GM12878 (cell line): ENCODE measurements around the gene CTSA.
A peak's percentile ranks its signal among the peaks of the same experiment; 100 is the strongest.

Experiments used
- BCLAF1 ChIP-seq: fragments of 450-650 bp; IDR thresholded peaks from 2 replicates; pipeline ENCODE4 v1.6.1; 2017; ENCODE audit warnings: antibody characterized with exemption, mild to moderate bottlenecking, moderate library complexity
- CHD1 ChIP-seq: IDR thresholded peaks from 2 replicates; pipeline ENCODE4 v1.6.1; 2012; ENCODE audit warnings: low read depth, low read length, improper control_type of control experiment
- CREB1 ChIP-seq: IDR thresholded peaks from 2 replicates; pipeline ENCODE4 v1.6.1; 2012; ENCODE audit warnings: low read depth, mild to moderate bottlenecking, inconsistent platforms
- CTCF ChIP-seq, 3 experiments: IDR thresholded peaks in 2 of 3; conservative IDR thresholded peaks in 1 of 3; 2 replicates each; pipeline ENCODE4 v1.5.1; 2011; ENCODE audit warnings: low read depth in 3 of 3, low read length in 3 of 3, mild to moderate bottlenecking in 3 of 3, control low read depth in 2 of 3, moderate library complexity in 2 of 3, inconsistent platforms in 1 of 3, mixed read lengths in 1 of 3; ENCODE audit not compliant: control insufficient read depth in 2 of 3, insufficient read depth in 1 of 3; ENCODE audit errors: extremely low read depth in 1 of 3
- EZH2 ChIP-seq: IDR thresholded peaks from 2 replicates; pipeline ENCODE4 v1.6.1; 2012; ENCODE audit warnings: low read depth, mild to moderate bottlenecking, control low read depth, inconsistent platforms, low read length, borderline replicate concordance; ENCODE audit not compliant: control insufficient read depth
- JUND ChIP-seq: IDR thresholded peaks from 2 replicates; pipeline ENCODE4 v1.6.1; 2012; ENCODE audit warnings: low read depth, mild to moderate bottlenecking, low read length, improper control_type of control experiment, moderate library complexity
- MTA3 ChIP-seq: IDR thresholded peaks from 2 replicates; pipeline ENCODE4 v1.6.1; 2012; ENCODE audit warnings: low read length, inconsistent platforms, borderline replicate concordance
- NFXL1 ChIP-seq: fragments of 450-650 bp; IDR thresholded peaks from 2 replicates; pipeline ENCODE4 v1.6.1; 2017; ENCODE audit warnings: antibody characterized with exemption, mild to moderate bottlenecking, borderline replicate concordance
- NFYA ChIP-seq: IDR thresholded peaks from 2 replicates; pipeline ENCODE4 v1.6.1; 2011; ENCODE audit warnings: low read depth, mild to moderate bottlenecking, low read length, improper control_type of control experiment, borderline replicate concordance
- RAD21 ChIP-seq: IDR thresholded peaks from 2 replicates; pipeline ENCODE4 v1.6.1; 2011; ENCODE audit warnings: mild to moderate bottlenecking, low read depth, low read length, moderate library complexity; ENCODE audit not compliant: insufficient read depth
- RFX5 ChIP-seq: IDR thresholded peaks from 2 replicates; pipeline ENCODE4 v1.6.1; 2011; ENCODE audit warnings: low read depth, low read length, improper control_type of control experiment
- SIN3A ChIP-seq: IDR thresholded peaks from 2 replicates; pipeline ENCODE4 v1.6.1; 2012; ENCODE audit warnings: low read depth, low read length, improper control_type of control experiment
- TARDBP ChIP-seq: IDR thresholded peaks from 2 replicates; pipeline ENCODE4 v1.6.1; 2016; ENCODE audit warnings: borderline replicate concordance
- ZBTB4 ChIP-seq: fragments of 450-650 bp; formaldehyde crosslinking; IDR thresholded peaks from 2 replicates; pipeline ENCODE4 v1.4.0; 2022; ENCODE audit warnings: mild to moderate bottlenecking, moderate library complexity

- TF ChIP-seq RFX5 (no peak), MTA3 (no peak), EZH2 (no peak), BCLAF1 (no peak), CREB1 (no peak), RAD21 (peak; percentile 22; the same call in 1 of the 2 replicates), SIN3A (no peak), TARDBP (no peak), NFYA (no peak), JUND (no peak), CHD1 (no peak), CTCF (IDR thresholded peaks at IDR 0.05 in 2 of 3, conservative IDR thresholded peaks at IDR 0.05 in 1 of 3; ENCODE audit: control insufficient read depth in 2 of 3, extremely low read depth in 1 of 3, insufficient read depth in 1 of 3, low read depth in 3 of 3, low read length in 3 of 3) (peak; percentile 47 to 56 (median 50); a peak in 5 of 6 replicates), ZBTB4 (CRISPR knock-in tag) (no peak), NFXL1 (no peak)
Observed at GRCh38 chr20:45890077-45890984, 804 bp upstream of the CTSA start.
